ENCODE results near the gene PIK3CA.

PIK3CA gene

DNA sequence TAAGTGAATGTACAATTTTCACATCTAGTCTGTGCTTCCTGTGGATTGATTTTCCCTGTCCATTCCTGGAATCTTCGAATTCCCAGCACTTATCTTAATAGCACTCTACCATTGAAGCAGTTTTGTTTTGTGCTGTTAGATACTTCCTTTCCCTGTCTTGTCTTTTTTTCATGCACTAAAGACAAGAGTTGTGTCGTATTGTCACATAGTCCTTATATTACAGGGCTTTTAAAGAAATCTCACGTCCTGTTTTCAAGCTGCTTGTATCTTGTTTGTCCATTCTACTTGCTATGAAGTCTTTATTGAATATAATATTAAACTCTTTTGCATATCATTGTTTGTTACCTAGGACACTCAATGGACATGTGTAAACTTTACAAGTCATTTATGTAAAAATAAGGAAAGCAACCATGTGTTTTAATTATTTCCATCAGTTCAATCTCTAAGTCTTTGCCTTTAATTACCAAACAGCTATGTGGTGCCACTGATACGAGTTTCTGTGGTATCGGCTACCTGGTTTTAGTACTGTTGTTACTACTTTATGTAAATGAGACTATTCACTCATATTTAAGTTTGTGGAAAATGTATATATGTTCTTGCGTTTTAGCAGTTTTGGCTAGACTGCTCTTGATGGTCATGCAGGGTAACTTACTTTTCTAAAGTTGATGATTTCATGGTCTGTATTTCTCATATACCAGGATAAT is 10.3 kb downstream of the PIK3CA start:
- no peak for DNase-seq (ENCODE audit: low spot score)

DNA sequence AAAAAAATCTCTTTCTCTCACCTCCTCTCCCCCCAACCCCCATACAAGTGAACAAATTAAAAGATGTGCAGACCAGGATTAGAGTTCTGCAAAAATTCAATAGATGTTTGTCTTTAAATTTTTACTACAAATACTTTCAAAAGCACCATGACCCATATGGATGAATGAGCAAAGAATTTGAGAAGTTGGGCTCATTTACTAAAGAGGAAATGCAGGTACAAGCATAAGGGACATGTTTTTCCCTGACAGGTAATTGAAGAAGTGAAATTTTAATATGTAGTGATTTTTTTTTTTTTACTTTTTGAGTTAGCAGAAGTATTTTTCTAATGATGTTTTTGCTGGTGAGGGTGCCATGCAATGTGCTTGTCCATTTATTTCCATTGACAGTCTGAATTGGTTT is 15.3 kb downstream of the PIK3CA start:
- DNase-seq (ENCODE audit: low spot score) = no peak

DNA sequence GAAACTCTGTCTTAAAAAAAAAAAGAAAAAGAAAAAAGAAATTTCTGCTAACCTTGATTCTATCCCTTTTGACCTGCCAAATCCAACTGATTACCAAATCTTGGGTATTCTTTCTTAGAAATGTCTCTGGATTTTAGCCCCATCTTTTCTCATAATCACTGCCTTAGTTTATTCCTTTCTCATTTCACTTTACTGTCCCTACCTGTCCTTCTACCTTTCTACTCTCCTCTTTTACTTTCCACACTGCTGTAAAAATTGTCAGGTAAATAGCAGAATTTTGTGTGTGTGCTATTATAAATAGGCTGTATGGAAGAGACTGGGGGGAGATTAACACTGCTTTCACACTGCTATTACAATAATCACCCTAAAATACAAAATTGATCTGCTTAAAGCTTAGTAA is 16.7 kb downstream of the PIK3CA start:
- DNase-seq (ENCODE audit: low spot score) = no peak

DNA sequence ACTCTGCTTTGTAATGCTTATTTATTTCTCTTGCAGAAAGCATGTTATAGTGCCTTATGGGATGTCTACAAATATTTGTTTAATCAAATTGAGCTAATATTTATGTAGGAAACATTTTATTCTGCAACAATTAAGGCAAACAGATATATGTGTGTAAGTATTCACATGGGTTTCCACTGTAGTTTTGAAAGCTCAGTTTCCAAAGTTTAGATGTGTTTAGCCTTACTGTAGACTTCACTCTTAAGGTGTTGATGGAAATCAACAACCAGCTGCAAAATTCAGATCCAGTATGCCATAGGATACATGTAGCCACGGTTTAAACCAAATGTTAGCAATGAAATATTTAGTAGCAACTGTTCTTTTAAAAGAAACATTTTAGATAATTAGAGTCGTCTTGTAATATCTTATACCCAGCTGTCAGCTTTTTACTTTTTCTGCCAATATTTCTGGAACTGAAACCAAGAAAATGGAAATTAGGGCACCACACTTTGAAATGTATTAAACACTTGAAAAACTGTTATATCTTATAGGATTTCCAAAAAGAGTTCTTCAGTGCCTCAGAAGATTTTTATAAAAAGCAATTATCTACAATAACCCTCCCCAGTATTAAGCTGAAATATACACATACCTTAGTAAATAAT is 18.5 kb downstream of the PIK3CA start:
- no peak for DNase-seq (ENCODE audit: low spot score)

DNA sequence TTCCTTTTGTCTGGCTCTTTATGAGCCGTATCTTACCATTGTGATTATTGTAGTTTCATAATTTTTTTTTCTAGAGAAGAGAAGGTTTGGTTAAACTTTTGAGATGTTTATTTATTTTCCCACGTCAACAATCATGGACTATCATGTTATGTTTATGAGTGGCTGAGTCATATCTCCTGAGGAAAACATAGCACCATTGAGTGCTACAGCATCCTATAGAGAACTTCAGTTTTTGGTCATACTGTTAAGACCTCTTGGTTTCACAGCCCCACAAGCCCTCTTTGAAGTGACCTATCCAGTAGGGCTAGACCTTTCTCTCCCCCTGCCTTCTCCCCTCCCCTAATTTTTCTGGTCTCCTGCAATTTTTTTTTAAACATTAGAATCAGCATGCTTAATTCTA is 20.8 kb downstream of the PIK3CA start:
- no peak for DNase-seq (ENCODE audit: low spot score)

DNA sequence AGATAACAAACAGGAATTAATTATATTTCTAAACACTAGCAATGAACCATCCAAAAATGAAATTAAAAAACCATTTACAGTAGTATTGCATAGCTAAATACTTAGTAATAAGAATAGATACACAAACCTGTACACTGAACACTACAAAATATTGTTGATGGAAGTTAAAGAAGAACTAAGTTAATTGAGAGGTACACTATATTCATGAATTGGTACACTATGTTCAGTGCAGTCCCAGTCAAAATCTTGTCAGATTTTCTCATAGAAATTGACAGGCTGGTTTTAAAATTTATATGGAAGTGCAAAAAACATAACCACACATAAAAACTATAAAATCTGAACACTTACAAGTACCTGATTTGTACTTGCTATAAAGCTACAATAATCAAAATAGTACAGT is 24.4 kb downstream of the PIK3CA start:
- DNase-seq (ENCODE audit: low spot score) = no peak

DNA sequence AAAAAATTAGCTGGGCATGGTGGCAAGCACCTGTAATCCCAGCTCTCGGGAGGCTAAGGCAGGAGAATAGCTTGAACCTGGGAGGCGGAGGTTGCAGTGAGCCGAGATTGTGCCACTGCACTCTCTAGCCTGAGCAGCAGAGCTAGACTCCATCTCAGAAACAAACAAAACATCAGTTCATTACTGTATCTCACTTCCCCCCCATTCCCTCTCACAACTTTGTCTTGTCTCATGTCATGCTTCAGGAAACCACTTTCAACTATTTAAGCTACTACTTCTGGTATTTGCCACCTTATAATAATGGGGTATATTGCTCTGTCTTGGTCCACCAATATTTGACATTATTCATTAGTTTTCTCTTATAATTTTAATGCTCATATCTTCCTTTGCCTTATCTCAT is 26.2 kb downstream of the PIK3CA start:
- no peak for DNase-seq (ENCODE audit: low spot score)

DNA sequence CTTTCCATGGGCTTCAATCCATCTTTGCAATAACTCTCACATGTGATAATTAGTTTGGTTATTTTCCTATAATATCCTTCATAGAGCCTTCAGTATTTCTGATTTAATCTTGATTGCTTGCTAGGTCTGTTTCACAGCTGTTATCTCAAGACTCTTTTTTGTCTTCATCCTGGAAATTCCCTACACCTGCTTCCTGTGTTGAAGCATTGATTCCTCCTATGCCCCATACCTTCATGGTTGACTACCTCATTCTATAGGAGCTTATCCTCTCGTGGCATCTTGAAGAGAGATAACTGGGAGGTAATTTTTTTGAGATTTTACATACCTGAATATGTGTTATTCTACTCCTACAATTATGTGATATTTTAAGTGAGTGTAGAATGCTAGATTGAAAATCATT is 26.7 kb downstream of the PIK3CA start:
- no peak for DNase-seq (ENCODE audit: low spot score)

DNA sequence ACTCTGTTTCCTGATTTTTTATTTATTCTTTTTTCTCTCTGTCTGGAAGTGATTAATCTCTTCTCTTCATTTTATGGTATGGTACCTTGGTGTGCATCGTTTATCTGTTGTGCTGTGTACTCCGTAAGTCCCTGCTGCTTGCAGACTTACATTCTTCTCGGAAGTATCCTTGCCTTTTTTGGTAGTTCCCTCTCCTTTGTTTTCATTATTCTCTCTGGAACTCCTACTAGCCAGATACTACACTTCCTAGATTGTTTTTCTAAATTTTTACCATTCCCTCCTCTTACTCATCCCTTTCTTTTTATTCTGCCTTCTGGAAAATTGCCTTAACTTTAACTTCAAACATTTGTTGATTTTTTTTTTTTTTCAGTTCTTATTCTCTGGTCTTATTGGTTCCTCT is 27.2 kb downstream of the PIK3CA start:
- peak; percentile 20 for DNase-seq (ENCODE audit: low spot score)

DNA sequence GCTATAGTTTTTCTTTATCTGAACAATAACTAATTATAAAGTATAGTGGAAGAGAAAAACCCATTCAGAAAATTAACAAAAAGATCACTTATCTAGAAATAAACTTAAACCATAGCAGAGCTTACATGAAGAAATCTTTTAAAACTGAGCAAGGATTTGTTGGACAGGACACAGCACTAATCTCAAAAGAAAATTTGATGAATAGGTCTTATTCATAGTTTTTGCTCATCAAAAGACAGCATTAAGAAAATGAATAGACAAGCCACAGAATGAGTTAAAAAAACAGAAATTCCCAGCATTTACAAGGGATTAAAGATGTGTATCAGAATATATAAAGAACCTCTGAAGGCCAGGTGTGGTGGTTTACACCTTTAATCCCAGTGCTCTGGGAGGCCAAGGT is 29.5 kb downstream of the PIK3CA start:
- DNase-seq (ENCODE audit: low spot score) = no peak

DNA sequence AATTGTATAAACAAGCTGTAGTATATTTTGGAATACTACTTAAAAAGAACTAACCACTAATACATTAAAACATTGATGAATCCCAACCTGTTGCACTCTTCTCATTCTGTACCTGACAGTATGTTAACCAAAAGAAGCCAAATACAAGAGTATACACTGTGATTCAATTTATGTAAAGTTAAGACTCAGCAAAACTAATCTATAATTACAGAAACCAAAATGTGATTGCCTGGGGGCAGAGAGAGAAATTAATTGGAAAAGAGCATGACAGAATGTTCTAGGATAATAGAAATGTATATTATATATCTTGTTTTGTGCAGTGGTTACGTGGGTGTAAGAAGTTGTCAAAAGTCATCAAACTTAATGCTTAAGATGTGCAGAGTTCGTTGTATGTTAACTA is 31.1 kb downstream of the PIK3CA start:
- no peak for DNase-seq (ENCODE audit: low spot score)

DNA sequence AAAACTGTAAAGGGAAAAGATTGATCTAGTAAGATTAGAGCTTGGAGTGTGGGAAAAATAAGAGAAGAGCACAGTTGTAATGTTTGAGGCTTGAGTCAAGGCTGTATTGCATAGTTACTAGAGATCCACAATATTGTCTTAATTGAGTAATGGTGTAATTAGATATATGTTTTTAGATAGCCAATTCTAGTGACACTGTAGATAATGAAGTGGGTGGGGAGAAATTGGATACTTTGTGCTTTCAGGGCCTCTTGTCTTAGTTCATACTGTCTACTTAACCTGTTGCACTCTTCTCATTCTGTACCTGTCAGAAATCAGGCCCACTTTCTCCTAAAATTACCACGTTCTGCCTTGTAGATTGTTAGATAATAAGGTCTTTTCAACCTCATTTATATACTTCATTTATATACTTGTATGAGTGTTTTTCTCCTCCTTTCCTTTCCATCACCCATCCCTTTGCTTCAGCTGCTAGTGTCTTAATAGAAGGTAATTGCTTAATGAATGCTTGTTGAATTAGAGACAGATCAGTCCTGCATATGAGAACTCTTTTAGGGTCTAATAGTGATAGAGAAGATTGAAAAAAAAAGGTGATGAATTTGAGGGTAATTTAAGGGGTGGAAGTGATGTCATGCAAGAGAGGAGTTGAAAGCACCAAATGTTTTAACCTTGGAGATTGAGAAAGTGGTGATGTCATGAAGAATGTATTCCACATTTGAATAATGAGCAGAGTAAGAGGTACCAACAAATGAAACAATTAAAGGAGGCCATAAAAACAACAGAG is 32.0 kb downstream of the PIK3CA start:
- DNase-seq (ENCODE audit: low spot score) = no peak

DNA sequence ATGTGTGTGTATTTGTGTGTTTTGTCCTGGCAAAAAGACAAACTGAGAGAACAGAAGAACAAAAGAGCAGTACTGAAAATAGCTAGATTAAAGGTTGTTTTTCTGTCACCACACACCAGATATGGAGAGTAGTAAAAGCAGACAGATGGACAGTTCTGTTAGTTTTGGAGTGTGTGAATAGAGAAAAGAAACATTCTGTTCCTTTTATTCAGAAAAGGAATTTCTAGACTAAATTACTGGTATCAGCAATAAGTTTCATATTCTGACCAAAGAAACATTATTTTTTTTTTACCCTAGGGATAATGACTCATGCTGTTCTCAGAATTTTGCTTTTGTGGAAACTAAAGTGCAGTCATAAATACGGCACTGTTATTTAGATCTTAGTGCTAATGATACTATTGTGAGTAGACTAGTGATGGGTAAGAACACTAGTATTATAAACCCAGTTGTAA is 32.9 kb downstream of the PIK3CA start:
- peak; percentile 44 for DNase-seq (ENCODE audit: low spot score)

DNA sequence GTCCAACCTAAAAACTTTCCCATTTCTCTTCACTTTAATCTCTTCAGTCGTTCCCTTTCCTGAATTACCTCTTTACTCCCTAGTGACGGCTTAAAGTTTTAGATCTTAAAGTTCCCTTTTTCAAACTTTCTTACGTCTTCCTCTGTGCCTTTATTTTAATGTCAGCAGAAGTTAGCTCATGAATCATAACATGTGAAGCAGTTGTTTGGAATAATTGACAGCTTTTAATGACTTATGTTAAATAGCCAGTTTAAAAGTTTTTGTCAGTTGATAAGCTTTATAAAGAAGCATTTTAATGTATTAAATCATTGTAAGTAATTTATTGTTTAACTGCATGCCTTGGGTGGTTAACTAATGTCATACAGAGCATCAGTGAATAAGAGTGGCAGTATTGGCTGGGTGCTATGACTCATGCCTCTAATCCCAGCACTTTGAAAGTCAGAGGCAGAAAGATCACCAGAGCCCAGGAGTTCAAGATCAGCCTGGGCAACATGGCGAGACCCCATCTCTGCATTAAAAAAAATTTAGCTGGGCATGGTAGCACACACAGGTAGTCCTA is 33.9 kb downstream of the PIK3CA start:
- no peak for DNase-seq (ENCODE audit: low spot score)

DNA sequence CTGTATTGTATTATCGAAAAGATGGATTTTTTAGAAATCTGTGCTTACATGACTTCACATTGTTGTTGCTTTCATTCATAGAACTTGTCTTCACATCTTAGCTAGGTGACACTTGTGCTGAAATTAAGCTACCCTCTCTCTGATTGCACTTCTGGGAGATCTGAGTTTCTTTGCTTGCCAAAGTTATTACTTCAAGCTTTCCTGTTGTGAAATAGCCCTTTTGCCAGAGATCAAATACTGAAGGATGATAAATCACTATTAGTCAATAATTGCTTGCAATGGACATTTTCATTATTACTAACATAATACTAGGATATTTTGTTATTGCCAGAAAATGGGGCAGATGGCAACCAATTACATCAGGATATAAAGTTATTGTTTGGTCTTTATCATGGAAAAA is 34.7 kb downstream of the PIK3CA start:
- no peak for DNase-seq (ENCODE audit: low spot score)

DNA sequence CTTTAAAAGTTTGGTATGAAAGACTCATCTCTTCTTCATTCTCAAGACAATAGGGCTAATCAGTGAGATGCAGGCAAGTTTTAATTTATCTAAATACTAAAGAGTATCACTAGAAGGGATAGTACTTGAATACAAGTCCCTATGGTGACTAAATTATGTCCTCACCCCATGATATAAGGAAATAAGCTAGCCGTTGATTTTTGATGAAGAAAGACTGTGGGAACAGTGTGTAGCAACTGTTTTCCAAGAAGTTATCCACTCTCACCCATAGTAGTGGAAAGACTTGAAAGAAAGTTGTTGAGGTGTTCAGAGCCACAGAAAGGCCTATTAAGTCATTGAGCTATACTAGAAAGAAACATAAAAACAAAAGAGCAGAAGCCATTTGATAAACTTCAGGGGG is 36.7 kb downstream of the PIK3CA start:
- no peak for DNase-seq (ENCODE audit: low spot score)

DNA sequence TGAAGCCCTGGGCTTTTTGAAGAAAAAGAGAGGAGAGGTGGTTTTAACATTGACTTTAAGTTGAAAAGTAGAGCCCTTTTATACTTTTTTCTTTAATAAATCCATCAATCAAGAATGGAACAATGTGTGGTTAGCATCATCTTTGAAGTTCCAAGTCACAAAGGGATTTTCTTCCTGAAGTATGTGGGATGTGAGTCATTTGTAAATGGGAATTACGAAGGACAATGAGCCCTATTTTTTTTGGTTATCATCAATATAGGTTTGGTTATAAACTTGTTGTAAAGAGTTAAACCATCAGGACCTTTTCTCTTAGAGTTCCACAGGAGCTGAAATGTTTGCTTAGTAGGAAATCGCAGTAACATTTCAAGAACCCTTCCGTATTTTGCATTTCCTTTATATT is 38.3 kb downstream of the PIK3CA start:
- DNase-seq (ENCODE audit: low spot score) = no peak

DNA sequence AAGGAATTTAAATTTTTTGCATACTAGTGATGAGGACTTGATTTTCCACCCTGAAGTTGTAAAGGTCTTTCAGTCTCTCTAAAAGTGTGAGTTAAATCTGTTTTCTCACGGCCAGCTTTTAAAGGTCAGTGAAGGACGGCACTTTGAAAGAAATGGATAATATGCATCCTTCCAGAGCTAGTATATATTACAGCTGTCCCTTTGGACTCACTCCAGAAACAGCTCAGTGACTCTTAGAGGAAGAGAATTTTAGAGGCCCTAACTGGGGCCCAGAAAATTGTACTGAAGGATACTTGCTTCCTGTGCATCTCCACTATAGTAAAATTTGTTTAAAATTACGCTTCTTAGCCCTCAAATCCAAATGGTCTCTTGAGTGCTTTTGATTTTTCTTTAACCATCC is 41.6 kb downstream of the PIK3CA start:
- DNase-seq (ENCODE audit: low spot score) = peak; percentile 41

DNA sequence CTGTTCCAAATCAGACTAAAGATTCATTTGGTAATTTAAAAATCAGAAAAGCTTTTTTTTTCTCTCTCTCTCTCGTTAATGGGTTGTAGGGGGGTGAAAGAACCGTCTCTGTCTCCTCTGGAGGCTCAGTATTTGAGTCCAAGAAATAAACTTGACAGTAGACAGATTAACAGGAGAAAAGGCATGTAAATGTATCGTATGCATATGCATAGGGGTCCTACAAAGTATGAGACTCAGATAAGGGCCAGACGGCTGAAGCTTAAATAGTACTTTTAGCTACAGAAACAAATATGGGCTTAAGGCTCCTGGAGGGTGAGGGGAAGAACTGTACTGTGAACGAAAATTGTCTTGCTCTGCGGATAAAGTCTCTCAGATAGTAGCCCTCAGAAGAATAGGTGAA is 42.4 kb downstream of the PIK3CA start:
- no peak for DNase-seq (ENCODE audit: low spot score)

DNA sequence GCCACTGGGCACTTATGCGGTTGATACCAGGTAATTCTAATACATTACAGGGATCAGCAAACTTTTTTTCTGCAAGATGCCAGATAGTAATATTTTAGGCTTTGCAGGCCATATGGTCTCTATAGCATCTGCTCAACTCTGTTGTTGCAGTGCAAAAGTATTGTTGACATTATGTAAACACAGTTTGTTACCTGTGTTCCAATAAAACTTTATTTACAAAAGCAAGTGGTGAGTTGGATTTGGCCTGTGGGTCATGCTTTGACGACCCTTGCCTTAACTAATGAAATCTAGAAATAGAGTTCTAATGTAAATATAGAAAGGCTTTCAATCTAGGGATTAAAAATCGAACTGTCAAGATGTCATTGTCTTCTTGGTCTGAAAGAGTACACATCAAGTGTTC is 44.4 kb downstream of the PIK3CA start:
- DNase-seq (ENCODE audit: low spot score) = no peak

DNA sequence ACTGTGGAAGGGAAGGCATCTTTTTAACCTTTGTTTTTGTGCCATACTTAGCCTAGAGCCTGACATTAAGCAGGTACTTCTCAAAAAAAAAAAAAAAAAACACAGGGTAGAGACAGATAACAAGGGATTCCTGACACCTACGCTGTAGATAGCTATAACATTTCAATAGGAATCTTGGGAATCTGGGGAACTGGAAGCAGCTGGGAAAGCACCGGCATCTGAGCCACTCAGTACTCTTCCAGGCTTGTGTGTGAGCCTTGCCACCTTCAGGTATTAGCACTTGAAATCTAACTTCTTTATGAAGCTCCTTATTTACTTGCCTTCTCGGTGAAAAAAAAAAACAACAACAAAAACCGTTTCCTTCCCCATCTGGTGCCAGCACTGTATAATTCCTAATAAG is 46.8 kb downstream of the PIK3CA start:
- DNase-seq (ENCODE audit: low spot score) = no peak

DNA sequence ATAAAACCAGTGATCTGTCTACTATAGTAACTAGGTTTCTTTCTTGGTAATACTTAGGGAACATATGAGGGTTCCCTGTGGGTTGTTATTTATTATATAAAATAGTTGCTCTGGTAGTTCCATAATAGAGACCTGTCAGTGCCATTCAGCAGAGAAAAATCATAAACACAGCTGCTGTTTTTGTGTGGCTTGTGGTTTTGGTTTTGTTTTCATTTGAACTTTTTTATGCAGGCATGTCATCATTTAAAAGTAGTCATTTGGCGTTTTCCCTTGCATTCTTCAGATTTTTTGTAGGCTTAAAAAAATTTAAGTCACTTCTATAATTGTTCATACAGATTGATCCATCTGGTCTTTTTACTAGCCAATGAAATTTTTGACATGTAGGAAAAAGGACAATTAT is 47.9 kb downstream of the PIK3CA start:
- DNase-seq (ENCODE audit: low spot score) = peak; percentile 73

DNA sequence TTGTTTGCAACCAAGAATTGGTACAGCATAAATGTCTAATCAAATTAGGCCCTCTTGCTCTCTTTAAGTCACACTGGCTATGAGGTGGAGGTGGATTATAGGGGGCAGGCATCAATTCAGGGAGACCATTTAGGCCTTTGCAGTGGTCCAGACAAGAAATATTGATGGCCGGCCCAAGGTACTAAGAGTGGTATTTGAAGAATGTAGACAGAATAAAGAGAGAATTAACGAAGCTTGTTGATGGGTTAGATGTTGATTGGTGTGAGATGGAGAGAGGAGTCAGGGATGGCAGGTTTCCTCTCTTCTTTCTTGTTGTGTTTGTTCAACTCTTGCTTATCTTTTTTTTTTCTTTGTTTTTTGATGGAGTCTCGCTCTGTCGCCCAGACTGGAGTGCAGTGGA is 48.5 kb downstream of the PIK3CA start:
- no peak for DNase-seq (ENCODE audit: low spot score)
